ENCODE data around the gene RNF220. TPM values are rescaled to one million over a fixed set of nuclear protein-coding genes. Genes with fewer than 3 reads are reported as not detected.

RNF220 gene
- total and polyA plus RNA-seq, 11 donors, result 54.2 to 108 (median 62.4) TPM

DNA sequence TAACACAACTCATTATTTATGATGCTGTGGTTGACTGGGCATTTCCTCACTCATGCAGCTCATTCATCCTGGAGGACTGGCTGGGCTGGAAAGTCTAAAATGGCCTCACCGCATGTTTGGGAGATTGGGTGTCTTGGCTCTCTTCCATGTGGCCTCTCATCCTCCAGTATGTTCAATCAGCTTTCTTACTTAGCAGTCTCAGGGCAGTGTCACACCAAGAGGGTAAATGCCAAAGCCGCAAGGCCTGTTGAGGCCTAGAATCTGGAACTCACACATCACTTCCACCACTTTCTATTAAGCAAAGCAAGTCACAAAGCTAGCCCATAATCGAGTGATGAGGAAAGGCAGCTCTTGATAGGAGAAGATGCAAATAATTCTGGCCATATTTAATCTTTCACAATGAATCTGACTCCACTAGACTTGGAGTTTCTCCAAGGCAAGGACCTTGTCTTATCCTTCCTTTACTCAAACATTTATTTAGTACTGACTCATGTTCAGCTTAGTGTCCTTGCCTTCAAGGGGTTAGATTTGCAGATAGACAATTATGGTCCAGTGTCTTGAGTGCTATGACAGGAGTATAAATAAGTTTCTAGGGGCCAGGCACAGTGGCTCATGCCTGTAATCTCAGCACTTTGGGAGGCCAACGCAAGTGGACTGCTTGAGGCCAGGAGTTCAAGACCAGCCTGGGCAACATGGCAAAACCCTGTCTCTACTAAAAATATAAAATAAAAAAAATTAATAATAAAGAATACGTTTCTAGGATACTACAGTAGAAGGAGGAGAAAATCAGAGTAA lies 224.1 kb downstream of the RNF220 start:
- Histone ChIP-seq H3K4me3 (no peak overlapping the region), H3K36me3 (peaks cover 0 to 14% (median 7%) of the 10 kb centered on the region in 9 donors), H3K9me3 (no peaks in the 10 kb centered on the region), H3K27ac (no peak overlapping the region), H3K27me3 (no peaks in the 10 kb centered on the region), H3K4me1 (peaks cover 0 to 23% (median 16%) of the 10 kb centered on the region in 12 donors)
- TF ChIP-seq, protein P1, sequence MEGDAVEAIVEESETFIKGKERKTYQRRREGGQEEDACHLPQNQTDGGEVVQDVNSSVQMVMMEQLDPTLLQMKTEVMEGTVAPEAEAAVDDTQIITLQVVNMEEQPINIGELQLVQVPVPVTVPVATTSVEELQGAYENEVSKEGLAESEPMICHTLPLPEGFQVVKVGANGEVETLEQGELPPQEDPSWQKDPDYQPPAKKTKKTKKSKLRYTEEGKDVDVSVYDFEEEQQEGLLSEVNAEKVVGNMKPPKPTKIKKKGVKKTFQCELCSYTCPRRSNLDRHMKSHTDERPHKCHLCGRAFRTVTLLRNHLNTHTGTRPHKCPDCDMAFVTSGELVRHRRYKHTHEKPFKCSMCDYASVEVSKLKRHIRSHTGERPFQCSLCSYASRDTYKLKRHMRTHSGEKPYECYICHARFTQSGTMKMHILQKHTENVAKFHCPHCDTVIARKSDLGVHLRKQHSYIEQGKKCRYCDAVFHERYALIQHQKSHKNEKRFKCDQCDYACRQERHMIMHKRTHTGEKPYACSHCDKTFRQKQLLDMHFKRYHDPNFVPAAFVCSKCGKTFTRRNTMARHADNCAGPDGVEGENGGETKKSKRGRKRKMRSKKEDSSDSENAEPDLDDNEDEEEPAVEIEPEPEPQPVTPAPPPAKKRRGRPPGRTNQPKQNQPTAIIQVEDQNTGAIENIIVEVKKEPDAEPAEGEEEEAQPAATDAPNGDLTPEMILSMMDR (IDR thresholded peaks at IDR 0.05), result no peak
- no peak for TF ChIP-seq POLR2A (IDR thresholded peaks at IDR 0.05)
- intact Hi-C loops (cut with DNase I), result no loop called here
- ATAC-seq, result no peak
- no peak for DNase-seq
- WGBS, 4 donors, result 88 to 90% (median 89%) methylated on average over 5 of the region's 5 CpGs

DNA sequence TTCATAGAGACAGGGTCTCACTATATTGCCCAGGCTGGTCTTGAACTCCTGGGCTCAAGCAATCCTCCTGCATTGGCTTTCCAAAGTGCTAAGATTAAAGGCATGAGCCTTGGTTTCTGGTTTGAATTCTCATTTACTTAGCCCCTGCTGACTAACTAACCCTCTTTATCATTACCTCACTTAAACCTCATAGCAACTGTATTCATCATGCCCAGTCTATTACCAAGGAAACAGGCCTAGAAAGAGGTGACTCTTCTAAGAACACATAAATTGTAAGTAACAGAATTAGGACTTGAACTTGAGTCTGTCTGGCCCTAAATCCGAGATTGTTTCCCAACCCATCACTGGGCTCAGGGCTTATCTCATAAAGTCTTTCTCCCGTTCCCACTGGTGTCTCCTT lies 225.1 kb downstream of the RNF220 start:
- DNase-seq (no peak), ATAC-seq (no peak)
- Histone ChIP-seq H3K27ac (no peak overlapping the region), H3K4me1 (peaks cover 0 to 33% (median 17%) of the 10 kb centered on the region in 12 donors), H3K36me3 (peaks cover 0 to 23% (median 15%) of the 10 kb centered on the region in 9 donors), H3K9me3 (no peaks in the 10 kb centered on the region), H3K4me3 (no peak overlapping the region), H3K27me3 (no peaks in the 10 kb centered on the region)
- no peak for TF ChIP-seq POLR2A (IDR thresholded peaks at IDR 0.05)
- TF ChIP-seq, protein P1 (IDR thresholded peaks at IDR 0.05), result no peak
- intact Hi-C loops (cut with DNase I), result no loop called here
- WGBS, 4 donors, result 89 to 97% (median 94%) methylated on average over 2 of the region's 2 CpGs

DNA sequence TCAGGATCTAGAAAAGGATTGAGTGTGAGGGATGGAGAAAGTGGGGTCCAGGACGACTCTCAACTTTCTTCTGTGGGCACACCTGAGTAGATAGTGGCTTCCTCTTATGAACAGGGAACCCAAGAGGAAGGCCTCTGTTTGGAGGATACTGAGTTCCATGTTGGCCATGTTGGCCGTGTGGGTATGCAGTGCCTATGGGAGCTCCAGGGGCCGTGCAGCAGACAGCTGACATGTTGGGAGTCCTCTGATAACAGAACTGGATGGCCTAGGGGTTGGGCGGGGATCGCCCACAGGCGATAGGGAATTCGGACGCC lies 226.2 kb downstream of the RNF220 start:
- no peak for DNase-seq
- peak overlapping the region; percentile 86 to 98 (median 94) for H3K27ac ChIP-seq
- peaks cover 0 to 35% (median 27%) of the 10 kb centered on the region in 9 donors for H3K36me3 ChIP-seq
- TF ChIP-seq, protein P1 (IDR thresholded peaks at IDR 0.05), result no peak
- TF ChIP-seq POLR2A (IDR thresholded peaks at IDR 0.05), result no peak
- H3K9me3 ChIP-seq, result no peaks in the 10 kb centered on the region
- intact Hi-C loops (cut with DNase I), result no loop called here
- 12 to 13% (median 13%) methylated on average over 7 to 8 of the region's 8 CpGs for WGBS, 4 donors
- peak in 2 of 4 donors; percentile 36 to 46 for ATAC-seq
- no peaks in the 10 kb centered on the region for H3K27me3 ChIP-seq
- H3K4me3 ChIP-seq, result peak overlapping the region; percentile 60 to 90 (median 82)
- H3K4me1 ChIP-seq, result peaks cover 0 to 45% (median 19%) of the 10 kb centered on the region in 12 donors

DNA sequence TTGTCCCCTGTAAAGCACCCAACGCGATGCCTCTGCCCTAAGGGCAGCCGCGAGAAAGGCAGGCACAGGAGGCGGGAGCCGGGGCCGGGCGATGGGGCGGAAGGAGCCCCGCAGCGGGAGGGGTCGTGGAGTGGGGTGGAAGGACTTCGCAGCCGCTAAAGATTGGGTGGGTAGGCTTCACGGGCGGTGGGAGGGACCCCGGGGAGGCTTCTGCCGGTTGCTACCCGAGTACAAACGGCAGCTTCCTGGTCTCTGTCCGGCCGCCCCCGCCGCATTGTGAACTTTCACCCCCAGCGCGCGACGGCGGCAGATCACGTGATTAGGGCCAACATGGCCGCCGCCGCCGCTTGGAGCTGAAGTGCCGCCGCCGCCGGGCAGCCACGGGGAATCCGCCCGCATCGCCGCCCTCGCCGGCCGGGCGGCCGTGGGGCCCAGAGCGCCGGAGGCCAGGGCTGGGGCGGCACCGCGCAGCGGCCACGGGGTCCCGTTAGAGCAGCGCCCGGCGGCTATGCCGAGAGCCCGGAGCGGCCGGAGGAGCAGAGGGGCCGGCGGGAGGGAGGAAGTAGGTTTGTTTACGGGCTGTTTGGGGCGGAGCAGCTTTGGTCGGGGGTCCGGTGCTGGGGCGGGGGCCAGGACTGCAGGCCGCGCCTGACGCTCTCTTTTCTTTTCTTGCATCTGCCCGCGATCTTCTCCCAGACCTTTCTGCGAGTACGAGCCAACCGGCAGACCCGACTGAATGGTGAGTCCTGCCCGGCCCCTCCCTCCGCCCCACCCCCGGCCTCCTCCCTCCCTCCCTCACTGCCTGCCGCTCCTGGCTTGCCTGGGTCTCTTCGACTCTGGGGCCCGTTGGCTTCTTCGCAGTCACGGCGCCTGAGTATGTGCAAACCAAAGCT lies 226.8 kb downstream of the RNF220 start:
- Histone ChIP-seq H3K27me3 (no peaks in the 10 kb centered on the region), H3K4me3 (peak overlapping the region; percentile 60 to 90 (median 82)), H3K4me1 (peaks cover 0 to 51% (median 24%) of the 10 kb centered on the region in 12 donors), H3K36me3 (peaks cover 0 to 41% (median 33%) of the 10 kb centered on the region in 9 donors), H3K27ac (peak overlapping the region; percentile 86 to 98 (median 94)), H3K9me3 (no peaks in the 10 kb centered on the region)
- 0 to 1% (median 1%) methylated on average over 39 to 88 of the region's 88 CpGs for WGBS, 4 donors
- TF ChIP-seq, protein P1 (IDR thresholded peaks at IDR 0.05), result no peak
- peak in 1 of 2 donors; percentile 74 for TF ChIP-seq POLR2A (IDR thresholded peaks at IDR 0.05)
- peak; percentile 92 to 96 (median 93) for DNase-seq
- intact Hi-C loops (cut with DNase I), result no loop called here
- ATAC-seq, result peak; percentile 74 to 88 (median 85)

Data from heart left ventricle (tissue), 16 donors.